GM19397 (cell line): ENCODE data around the gene MAPK1.
"Not testable (repeated sequence)": the region's sequence is repeated elsewhere in the genome, so short reads cannot be mapped to it uniquely, and the experiment has no call there.

Source experiments
- ATAC-seq: cut with Tn5 transposase; IDR thresholded peaks from one replicate; pipeline ENCODE4 v1.9.1; 2021; ENCODE audit warnings: mild to moderate bottlenecking, moderate library complexity; ENCODE audit not compliant: unreplicated experiment

Gene MAPK1

DNA sequence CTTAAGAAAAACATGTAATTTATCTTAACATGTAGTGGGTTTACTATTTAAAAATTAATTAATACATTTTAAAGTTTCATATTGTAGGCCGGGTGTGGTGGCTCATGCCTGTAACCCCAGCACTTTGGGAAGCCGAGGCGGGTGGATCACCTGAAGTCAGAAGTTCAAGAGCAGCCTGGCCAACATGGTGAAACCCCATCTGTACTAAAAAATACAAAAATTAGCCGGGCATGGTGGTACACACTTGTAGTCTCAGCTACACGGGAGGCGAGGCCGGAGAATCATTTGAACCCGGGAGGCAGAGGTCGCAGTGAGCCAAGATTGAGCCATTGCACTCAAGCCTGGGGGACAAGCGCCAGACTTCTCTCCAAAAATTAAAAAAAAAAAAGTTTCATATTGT is 73.7 kb downstream of the MAPK1 start:
- ATAC-seq: not testable (repeated sequence)

DNA sequence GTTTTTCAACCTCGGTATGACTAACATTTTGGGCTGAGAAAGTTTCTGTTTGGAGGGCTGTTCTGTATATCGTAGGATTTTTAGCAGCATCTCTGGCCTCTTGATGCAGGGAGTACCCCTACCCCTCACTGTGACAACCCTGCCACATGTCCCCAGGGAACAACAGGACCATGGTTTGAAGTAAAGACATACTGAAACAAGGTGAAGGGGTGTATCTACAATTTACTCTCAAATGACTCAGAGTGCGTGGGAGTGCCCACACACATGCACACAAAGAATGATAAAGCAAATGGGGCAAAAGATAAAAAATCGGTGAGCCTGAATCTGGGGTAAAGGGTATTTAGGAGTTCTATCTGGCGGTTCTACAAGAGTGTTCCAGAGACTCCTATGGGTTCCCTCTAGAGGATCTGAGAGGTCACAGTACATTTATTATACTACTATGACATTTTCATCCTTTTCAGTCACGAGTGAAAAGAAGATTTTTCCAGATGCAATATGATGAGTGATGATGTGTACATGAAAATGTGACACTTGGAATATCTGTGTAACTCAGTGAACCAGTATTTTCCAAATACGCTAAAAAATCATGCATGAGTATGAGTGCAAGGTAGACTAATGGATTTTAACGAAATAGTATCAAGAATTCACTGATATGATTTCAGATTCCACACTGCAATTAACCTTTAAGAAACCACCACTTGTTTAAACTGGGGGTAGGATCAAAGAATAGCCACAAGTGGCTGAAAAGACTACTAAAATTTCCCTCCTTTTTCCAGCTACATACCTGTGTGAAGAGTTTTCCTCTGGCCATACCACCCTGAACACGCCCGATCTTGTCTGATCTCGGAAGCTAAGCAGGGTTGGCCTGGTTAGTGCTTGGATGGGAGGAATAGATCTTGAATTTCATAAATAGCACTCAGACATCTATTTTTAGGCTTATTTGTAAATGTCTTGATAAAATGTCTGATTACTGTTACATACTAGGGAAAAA is 75.5 kb downstream of the MAPK1 start:
- no peak for ATAC-seq

DNA sequence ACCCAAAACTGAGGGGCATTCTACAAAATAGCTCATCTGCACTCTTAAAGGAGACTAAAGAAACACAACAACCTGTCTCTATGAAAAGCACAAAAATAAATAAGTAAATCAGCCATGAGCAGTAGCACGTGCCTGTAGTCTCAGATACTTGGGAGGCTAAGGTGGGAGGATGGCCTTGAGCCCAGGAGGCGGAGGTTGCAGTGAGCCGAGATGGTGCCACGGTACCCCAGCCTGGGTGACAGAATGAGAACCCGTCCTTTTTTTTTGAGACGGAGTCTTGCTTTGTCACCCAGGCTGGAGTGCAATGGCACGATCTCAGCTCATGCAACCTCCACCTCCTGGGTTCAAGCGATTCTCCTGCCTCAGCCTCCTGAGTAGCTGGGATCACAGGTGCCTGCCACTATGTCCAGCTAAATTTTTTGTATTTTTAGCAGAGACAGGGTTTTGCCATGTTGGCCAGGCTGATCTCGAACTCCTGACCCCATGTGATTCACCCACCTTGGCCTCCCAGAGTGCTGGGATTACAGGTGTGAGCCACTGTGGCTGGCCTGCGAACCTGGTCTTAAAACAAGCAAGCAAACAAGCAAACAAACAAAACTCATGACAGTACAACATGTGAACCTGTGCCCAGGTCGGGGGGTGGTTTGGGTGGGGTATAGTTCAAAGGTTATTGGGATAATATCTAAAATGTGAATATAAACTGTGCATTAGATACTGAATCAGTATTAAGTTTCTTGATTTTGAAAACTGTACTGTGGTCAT is 76.4 kb downstream of the MAPK1 start:
- not testable (repeated sequence) for ATAC-seq

DNA sequence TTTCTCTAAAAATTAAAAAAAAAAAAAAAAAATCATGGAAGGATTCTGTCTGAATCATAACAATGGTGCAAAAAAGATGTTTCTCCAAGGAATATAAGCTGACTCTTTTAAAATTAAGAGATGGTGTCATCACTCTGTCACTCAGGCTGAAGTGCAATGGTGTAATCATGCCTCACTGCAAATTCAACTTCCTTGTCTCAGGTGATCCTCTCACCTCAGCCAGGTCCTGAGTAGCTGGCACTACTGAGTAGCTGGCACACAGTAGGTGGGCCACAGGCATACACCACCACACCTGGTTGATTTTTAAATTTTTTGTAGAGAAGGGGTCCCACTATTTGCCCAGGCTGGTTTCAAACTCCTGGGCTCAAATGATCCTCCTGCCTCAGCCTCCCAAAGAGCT is 77.1 kb downstream of the MAPK1 start:
- ATAC-seq: no peak

DNA sequence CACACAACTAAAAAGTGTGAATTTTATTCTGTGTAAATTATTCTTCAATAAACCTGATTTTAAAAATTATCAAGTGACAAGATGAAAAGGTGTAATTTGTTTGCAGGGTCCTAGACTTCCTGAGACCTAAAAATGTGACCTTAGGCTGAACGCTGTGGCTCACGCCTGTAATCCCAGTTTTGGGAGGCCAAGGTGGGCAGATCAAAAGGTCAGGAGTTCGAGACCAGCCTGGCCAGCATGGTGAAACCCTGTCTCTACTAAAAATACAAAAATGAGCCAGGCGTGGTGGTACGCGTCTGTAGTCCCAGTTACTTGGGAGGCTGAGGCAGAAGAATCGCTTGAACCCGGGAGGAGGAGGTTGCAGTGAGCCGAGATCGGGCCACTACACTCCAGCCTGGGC is 79.9 kb downstream of the MAPK1 start:
- ATAC-seq: not testable (repeated sequence)

DNA sequence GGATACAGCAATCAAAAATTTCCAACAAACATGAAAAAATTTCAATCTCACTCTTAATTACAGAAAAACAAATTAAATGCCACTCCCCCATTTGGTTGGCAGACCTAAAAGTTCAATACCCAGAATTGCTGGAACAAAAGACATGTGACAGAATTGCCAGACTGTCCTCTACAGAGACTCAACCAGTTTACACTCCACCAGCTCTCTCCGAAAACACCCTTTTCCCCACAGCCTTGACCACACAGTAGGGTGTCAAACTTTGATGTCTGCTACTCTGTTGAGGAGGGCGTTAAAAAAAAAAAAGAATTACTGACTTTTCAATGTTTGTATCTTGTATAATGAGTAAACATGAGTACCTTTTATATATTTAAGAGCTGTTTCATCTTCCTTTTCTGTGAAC is 87.2 kb downstream of the MAPK1 start:
- no peak for ATAC-seq

DNA sequence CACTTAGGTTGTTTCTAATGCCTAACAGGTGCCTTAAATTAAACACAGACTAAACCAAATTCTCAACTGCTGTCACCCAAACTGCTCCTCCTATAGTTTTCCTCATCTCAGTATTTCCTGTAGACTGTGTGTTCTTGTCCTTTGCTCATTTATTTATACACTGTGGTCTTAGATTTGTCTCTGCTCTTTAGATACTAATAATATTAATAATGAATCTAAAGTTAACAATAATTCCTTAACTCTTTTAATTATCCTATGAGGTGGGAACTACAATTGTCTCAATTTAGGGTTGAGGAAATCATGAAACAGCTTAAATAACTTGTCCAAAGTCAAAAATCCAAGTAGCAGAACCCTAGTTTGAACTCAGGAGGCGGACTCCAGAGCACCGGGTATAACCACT is 88.0 kb downstream of the MAPK1 start:
- no peak for ATAC-seq

DNA sequence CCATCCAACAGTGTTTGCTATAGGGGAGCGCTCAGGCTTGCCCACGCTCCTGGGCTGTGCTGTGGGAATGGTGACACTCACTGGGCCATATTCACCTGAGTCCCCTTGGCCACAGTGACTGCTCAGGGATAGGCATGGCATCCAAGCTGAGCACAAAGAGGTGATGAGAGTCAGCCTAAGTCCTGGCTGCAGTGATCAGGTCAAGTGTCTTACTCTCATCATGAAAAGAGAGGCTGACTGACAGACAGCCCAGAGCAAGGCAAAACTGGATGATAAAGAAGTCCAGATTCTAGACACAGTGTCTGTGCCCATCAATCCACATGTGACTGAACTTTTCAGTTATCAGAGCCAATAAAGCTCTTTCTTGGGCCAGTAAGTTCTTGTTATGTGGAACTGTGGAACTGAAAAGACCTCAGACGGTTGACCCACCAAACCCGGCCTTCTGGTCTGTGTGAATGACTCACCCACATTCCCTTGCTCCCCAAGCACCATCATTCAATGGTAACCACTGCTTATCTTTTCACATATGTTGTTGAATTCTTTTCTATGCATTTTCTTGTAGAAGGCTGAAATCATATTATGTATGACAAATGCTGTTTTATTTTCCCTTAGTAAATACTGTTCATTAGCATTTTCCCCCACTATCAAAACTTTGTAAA is 88.6 kb downstream of the MAPK1 start:
- ATAC-seq: no peak

DNA sequence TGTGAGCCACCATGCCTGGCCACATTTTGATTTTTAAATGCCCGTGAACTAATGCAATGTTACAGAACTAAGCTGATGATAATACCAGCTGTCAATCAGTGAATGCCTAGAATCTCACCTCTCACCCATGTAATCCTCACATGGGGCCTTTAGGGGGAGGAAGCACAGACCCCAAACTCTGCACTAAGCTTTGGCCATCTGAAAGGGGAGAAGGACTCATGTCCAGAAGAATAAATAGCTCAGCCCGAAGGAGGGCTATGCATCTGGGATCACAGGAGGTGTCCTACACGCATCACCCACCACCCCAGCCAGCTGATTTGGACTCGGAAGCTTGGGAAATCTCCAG is 95.8 kb downstream of the MAPK1 start:
- ATAC-seq: no peak

DNA sequence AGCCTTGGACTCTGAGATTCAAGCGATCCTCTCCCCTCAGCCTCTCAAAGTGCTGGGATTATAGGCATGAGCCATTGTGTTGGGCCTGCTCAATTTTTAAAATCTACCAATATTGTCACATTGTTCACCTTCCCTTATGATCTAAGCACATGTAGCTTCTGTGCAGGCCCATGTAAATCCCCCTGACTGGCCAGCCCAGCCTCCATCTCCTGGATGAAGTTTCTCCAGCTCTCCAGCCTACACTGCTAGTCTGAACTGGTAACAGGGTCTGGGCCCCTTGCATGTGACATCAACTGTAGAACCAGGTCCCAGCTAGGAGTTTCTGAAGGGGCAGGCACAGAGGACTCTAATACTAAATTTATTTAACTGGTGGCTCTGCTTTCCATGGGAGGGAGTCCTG is 99.0 kb downstream of the MAPK1 start:
- ATAC-seq: no peak

DNA sequence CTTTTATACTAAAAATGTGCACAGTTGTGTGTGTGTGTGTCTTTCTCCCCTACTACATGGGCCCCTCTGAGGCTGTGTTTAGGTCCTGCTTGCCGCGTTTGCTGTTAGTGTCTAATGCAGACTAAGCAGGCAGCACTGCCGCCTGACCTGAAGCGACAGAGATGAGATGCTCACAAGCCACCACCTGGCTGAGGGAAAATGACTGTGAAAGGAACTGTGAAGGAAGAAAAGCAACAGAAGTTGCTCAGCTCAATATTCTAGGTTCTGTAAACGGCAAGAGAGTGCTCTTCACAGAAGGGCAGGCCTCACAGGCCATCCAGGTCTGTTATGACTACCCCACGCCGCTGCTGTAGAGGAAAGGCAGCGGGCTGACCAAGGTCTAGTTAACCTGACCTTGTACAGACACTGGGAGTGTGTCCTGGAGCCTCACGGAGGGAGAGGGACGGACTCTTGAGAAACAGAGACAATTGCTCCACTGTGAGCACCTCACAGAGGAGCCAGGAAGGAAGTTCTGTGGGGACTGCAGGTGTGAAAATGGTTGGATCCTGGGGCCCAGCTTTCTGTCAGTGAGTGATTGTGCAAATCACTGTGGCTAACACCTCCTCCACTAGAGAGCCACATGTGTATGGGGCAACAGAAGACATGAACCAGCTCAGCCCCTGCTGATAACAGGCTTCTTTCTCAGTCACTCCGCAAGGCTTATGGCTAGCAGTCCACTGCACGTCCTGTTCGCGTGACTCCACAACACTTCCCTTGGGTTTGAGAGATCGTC is 100.6 kb downstream of the MAPK1 start:
- peak; percentile 40 for ATAC-seq

DNA sequence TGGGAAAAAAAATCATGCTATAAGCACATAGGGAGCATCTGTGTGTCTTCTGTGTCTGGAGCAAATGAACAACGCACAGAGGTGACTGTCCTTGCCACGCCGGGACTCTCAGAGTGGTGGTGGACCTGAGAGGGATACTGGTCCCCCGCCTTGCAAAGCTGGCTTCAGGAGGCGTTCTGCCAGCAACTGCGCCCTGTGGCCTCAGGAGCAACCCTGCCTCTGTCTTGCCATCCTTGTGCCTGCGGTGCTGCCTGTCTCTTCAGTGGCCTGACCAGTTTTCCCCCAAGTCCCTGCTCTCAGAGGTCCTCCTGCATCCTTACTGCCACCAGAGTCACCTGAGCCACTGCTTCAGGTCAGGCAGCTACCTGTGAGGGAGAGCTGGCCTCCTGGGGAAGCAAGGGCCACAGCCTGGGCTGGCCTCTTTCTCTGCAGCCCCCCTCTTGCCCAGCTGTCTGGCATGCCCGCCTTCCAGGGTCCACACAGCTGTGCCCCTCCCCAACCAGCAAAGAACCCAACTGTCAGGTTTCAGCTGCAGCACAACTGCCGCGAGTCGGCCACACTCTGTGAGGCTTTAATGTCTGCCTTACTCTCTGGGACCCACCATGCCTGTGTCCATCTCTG is 101.4 kb downstream of the MAPK1 start:
- ATAC-seq: no peak

DNA sequence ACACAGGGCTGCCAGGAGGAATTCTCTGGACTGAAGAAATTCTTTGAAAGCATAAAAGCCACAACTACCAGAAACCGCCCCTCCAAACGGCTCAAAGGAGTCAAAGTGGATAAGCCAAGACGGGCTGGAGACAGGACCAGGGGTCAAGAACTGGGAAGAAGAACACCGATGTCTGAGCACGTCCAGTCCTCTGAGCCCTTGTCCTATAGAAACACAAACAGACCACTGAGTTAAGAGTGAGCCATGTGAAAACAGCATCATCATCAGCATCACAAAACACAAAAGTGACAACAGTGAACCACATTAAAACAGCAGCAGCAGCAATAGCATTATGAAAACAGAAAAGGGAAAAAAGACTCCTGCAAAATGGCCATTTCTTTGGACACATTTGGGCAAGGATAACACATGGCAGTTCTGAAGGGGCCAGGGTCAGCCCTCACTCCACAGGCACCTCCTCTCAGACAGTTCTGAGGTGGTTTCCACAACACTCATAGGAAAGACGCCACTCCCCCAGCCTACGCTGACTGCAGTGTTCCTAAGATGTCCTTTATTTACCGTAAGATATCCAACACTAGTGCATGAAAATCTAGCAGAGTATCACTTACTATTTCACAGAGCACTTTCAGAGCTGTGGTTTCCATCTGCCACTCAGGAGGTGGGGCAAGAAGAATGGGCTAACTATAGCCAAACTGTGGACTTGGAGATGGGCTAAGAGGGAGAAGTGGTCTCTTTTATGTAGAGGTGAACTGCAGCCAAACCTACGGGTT is 103.2 kb downstream of the MAPK1 start:
- ATAC-seq: no peak

DNA sequence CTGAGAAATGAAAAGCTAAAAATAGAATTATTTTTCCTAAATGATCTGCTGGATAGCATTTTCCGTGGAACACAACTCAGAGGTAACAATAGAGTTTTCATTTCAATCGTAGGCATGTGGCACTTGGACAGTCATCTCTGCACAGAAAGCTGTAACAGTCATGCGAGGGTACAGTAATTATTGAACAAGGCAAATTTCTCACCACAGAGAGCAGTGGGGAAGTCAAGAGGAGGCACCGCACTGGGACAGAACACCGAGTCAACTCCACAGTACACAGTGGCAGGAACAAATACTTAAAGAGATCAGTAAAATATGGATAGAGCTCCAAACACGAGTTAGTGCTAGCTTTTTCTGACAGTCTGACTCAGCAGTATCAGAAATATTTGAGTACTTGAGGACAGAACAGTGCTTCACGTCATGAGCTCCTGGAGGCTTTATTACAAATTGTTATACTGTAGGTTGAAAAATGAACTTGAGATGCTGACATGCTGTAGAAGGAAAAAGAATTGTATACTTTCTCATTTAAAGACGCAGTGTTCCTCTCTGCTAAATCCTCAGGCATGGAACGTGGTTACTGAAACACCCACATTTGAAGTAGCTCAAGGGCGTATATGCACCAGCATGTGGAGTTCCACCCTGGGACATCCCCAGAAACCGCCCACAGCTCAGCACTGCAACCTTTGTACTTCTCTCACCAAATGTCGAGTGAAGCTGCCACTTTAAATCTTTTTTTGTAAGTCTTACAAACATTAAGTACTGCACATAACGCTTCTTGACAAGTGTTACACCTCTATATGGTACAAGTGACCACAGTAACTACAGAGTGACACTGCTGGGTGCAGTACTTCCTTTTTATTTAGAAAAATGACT is 104.5 kb downstream of the MAPK1 start:
- no peak for ATAC-seq

DNA sequence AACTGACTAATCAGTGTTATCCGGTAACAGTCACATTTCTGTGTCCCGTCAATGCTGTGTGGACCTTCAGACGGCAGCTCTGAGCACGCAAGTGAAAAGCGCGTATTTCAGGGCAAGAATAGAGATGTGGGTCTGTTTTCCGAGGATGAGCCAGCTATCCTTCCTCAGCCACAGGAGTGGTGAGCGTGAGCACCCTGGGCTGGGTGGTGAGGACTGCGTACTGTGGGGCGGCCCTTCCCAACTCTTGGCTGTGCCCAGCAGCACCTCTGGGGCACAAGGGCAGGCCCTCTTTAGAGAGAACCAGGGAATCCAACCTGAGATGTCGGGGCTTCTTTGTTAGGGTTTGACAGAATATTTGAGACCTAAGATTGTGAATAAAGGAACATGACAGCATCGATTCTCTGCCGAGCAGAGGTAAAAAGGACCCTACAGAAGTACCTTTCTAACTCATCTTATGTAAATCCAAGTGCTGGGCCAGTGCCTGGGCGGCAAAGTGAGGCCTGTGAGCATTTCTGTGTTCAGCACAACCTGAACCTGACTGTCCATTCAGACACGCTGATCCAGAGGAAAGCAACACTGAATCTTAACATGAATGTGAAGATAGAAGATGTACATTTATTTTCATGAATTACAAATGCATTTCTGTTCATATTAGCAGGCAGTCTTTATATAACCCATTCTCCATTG is 105.3 kb downstream of the MAPK1 start:
- ATAC-seq: no peak

DNA sequence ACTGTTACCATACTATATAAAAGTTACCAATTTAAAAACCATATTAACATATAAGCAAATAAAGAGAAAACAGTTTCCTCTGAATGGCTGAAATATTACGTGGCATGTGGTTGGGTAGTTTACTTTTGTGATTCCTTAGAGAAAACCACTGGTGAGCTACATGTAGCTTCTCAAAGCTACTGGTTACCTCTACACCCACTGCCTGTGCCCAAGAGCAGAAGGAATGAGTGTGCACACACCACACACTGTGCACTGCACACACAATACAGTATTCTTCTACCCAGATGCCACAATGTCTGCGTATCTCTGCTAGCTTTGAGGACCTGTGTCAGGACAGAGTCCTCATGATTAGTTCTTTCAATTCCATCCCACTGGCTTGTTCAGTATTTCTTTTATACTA is 106.4 kb downstream of the MAPK1 start:
- no peak for ATAC-seq

DNA sequence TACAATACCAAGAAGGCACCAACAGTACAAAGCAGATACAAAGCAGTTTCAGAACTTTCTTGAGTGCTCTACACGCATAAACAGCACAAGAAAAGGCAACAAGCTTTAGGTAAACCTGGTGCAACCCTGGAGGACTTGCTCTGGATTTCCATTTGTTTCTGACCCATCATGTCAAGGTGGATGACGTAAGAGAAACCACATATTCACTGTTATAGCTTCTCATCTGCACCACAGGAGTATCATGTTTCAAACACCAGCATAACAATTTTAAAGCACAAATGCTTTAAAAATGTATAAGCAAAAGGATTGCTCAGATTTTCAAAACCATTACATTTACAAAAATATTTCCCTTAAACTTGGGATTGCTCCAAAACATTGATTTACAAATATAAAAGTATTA is 106.8 kb downstream of the MAPK1 start:
- ATAC-seq: no peak
